CD4-positive, alpha-beta T cell treated with Interleukin-17A for 1 hour (primary cell): Measurements from ENCODE around the gene RNF123.

Experiments used
- DNase-seq: peaks from one replicate; pipeline ENCODE4 v3.0.0-alpha.2; 2020

Gene RNF123

DNA sequence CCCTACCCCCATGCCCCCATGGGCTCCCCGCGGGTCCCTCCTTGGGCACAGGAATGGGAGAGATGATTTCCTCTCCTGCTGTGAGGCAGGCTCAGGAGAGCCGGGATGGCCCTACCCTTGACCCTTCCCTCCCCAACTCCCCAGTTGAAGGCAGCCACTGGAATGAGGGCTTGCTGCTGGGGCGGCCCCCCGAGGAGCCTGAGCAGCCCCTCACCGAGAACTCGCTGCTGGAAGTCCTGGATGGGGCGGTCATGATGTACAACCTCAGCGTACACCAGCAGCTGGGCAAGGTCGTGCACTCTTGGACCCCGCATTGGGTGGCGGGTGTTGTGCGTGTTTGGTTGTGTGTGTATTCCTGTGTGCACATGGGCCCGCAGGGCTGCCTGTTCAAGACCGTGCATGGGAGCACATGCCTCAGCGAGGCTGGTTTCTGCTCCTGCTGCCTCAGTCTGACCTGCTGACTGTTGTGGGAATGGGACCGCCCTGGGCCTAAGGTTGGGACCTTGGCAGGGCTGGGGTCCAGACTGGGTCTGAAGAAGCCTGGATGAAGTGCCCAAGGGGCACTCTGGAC, 16.1 kb downstream of the RNF123 start:
- DNase-seq = no peak

DNA sequence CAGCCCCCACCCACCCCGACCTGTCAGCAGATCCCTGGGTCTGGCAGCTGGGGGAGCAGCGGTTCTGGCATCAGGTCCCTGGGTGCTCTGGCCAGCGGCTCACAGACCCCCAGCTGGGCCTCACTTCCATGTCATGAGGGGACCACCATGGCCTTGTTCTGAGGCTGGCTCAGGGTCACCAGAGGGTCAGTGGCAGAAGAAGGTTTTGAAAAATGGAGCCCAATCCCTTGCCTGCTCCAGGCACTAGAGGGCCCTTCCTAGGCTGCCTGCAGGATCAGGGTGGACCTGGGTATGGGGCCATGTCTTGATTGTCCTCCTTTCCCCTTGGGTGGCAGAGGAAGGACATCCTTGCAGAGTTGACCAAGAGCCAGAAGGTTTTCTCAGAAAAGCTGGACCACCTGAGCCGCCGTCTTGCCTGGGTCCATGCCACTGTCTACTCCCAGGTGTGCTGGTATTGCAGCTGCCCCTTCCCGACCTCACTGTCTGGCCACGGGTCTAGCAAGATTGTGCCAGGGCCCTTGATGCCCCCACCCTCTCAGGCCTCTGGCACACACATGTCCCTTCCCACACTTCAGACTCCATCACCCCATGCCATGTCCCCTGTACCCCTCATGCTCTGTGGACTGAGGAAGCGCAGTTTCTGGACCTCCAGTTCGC, 17.2 kb downstream of the RNF123 start:
- no peak for DNase-seq

DNA sequence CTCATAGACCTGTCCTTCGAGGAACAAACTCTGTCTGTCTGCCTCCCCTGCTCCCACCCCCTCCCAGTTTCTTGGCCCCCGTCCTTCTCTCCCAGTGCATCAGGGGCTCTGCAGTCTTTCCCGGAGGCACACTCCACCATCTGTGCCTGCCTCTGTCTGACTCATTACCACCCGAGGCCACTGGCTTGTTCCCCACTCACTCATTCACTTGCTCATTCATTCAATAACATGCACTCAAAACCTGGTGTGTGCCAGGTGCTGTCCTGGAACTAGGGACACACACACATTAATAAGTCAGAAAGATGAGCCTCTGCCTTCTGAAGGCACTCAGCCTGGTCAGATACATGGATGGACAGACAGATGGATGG, 17.7 kb downstream of the RNF123 start:
- DNase-seq = no peak

DNA sequence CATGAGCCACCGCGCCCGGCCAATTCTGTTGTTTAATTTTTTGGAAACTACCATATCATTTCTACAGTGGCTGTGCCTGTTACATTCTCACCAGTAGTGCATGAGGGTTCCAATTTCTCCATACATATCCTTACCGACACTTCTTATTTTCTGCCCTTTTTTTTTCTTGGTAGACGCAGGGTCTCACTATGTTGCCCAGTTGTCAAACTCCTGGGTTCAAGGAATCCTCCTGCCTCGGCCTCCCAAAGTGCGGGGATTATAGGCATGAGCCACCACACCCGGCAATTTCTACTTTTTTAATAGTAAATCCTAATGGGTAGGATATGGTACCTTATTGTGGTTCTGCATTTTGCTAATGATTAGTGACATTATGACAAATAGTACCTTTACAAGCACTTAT, 20.5 kb downstream of the RNF123 start:
- no peak for DNase-seq

DNA sequence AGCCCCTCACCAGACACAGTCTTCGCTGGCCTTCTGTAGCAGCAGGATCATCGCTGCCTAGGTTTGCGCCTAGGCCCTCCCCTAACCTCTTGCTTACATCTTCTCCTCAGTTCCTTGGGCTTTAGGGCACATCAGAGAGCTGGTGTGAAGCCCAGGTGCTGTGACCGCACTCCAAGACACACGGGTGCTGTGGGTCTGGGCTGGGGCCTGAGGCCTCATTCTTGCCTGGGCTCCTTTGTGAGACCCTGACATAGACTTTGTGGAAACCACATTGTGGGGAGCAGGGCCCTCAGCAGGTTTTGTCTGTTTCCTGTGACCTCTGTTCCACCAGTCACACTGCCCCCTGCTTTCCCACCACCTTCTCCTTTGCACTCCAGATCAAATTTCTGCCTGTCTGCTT, 22.1 kb downstream of the RNF123 start:
- no peak for DNase-seq

DNA sequence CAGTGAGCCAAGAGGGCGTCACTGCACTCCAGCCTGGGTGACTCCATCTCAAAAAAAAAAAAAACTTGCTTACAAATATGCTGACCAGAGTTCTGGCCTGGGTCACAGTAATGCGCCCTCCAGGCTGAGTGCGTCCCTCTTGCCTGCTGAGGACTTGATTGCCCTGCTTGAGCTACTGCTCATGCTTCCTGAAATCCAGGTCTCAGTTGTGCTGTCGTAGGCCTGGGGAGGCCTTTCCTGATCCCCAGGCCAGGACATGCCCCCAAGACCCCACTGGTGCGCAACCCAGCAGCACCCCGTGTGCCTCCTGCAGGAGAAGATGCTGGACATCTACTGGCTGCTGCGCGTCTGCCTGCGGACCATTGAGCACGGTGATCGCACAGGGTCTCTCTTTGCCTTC, 22.8 kb downstream of the RNF123 start:
- DNase-seq = no peak

DNA sequence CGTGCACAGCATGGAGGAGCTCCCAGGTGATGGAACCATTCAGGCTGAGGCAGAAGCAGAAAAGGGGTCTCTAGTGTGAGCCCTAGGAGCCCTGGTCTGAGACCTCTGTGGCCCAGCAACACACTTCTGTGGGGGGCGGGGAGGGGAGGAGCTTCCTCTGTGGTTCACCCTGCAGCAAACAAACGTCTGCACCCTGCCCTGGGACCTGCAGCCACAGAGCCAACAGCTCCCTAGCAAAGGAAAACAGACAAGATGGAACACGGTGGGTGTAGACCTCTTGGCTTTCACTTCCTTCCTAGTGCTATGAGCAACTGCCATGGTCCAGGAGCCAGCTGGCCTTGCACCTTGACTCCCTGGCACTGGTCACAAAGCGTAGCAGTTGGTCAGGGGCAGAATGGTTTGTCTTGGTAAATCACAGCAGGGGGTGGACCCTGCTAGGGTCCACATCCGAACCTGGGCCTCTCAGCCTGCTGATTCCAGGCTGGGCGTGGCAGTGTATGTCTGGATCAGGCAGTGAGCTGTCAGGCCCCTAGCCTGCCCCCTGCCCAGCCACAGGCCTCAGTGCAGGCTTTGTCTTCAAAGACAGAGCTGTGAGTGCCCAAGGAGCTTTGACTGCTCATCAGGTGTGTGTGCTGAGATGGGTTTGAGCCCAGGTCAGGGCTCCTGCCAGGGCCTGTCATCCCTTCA, 23.4 kb downstream of the RNF123 start:
- no peak for DNase-seq

DNA sequence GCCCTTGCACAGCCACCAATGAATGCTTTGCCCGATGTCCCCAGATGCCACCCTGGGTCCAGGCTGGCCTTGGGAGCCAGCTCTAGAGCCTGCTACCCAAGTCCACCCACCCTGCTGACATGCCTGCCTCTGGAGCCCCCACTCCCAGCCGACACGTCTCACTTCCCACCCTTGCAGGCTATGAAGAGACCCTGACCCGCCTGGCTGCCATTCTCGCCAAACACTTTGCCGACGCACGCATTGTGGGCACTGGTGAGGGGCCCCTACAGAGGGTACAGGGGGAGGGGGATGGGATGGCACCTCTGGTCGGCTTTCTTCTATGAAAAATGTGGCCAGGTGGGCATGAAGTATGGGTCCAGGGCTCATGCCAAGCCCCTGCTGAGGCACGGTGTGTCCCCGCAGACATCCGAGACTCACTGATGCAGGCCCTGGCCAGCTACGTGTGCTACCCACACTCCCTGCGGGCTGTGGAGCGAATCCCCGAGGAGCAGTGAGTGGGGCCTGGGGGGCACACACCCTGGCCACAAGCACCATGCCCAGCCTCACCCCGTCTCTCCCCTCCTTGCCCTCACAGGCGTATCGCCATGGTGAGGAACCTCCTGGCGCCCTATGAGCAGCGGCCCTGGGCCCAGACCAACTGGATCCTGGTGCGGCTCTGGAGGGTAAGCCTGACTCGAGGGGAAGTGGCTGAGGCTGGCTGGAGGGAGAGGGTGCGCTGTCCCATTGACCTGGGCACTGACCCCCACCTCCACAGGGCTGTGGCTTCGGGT, 24.2 kb downstream of the RNF123 start:
- DNase-seq = no peak

DNA sequence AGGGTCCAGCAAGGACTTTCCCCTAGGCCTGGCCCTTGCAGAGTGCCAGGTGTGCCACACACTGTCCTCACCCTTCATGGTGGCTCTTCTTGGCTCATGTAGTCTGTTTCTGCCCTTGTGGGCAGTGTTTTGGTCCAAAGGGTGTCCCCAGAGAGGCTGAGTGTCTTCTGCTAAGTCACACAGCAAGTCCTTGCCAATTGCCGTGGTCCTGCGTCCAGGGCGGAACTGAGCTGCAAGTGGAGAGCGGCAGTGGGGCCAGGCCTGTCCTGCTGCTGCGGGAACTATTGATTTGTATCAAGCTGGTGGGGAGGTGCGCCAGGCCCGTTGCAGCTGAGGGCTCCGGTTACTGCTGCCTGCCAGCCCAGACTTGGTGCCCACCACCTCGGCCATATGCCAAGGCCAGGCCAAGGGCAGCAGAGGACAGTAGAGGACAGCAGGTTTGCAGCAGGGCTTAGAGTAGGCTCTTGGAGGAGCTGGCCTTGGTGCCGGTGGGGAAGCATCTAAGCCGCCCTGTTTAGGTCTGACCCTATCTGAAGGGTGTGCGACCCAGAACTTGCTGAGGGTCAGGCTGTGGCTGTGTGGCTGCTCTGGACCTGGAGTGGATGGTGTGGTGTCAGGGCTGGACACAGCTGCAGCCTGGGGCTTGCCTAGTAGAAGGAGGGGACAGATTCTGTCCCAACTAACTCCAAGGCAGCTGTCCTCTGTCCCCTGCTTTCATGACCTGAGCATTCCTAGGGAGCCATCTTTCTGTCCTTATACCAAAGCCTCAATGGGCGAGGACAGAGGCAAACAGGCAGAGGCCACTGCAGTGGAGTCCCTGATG, 25.6 kb downstream of the RNF123 start:
- no peak for DNase-seq

DNA sequence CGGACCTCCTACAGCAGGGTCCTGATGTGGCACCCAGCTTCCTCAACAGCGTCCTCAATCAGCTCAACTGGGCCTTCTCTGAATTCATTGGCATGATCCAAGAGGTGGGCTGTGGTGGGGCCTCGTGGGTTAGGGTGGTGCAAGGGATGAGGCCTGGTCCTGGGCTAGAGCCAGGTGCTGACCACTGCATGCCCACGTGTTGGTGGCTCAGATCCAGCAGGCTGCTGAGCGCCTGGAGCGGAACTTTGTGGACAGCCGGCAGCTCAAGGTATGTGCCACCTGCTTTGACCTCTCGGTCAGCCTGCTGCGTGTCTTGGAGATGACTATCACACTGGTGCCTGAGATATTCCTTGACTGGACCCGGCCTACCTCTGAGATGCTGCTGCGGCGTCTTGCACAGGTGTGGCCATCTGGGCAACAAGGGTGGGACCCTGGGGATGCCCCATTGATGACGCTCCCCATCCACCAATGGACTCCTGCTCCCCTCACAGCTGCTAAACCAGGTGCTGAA, 26.3 kb downstream of the RNF123 start:
- no peak for DNase-seq

DNA sequence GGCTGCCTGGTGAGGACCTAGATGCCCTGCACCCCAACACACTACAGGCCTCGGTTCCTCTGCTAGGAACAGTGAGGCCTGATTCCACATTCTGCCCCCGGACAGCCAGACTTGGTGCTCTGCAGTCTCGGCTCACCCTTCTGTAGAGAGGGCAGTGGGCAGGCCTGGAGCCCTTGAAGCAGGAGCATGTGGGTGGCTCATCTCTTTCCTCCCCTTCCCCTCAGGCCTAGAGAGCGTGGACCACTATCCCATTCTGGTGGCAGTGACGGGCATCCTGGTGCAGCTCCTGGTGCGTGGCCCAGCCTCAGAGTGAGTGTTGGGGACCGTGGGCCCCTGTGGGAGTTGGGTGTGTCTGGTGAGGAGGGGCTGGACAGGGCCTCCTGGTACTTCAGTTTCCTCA, 26.8 kb downstream of the RNF123 start:
- DNase-seq = no peak

DNA sequence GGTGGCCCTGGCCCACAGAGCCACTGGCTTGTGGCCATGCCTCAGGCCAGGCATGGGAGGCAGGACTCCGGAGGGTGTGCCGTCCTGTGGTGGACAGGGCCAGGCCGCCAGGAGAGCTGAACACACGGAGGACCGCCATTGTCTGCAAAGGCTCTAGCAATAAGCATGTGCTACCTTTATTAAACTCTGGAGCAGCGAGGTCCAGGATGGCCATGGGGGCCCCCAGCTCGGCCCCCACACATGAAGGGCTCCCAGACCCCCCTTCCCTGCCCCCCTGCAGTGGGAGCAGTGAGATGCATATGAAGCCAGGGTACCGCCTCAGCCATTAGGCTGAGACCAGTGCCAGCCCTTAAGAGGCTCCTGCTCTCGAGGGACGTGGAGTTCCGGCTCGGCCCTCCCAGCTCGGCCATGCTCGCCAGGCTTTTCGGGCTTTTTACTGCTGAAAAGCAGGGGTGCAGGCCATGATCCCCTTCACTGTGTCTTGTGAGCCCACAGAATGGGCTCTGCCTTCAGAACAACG, 27.4 kb downstream of the RNF123 start:
- DNase-seq = no peak

DNA sequence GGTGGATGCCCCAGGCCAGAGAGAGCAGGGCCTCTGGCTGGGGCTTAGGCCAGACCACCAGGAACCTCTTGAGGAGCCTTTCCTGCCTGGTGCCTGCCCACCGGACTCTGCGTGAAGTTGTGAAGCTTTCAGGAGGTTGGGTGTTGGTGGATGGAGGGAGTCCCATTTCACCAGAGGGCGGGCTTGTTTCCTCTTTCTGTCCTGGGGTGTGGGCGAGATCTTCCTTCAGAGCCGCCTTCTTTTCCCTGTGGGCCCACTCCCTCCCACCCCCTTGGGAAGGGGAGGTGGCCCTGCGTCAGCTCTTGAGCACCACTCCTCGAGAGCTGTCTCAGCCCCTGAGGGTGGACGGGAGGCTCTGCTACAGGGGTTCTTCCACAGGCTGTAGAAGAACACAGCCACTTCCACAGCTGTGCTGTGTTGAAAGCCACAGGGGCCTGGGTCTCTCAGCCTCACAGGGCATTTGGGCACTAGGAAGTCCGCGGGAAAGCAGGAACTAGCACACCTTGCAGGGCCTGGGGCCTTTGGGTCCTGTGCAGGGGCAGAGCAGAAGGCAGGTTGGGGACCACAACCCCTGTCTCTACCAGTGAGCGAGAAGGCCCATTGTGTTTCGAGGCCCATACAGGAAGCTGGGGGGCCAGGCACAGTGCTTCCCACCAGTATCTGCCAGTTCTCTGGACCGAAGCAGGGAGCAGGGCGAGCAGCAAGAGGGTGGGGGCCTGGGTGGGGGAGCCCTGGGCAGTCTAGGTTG, 28.0 kb downstream of the RNF123 start:
- no peak for DNase-seq

DNA sequence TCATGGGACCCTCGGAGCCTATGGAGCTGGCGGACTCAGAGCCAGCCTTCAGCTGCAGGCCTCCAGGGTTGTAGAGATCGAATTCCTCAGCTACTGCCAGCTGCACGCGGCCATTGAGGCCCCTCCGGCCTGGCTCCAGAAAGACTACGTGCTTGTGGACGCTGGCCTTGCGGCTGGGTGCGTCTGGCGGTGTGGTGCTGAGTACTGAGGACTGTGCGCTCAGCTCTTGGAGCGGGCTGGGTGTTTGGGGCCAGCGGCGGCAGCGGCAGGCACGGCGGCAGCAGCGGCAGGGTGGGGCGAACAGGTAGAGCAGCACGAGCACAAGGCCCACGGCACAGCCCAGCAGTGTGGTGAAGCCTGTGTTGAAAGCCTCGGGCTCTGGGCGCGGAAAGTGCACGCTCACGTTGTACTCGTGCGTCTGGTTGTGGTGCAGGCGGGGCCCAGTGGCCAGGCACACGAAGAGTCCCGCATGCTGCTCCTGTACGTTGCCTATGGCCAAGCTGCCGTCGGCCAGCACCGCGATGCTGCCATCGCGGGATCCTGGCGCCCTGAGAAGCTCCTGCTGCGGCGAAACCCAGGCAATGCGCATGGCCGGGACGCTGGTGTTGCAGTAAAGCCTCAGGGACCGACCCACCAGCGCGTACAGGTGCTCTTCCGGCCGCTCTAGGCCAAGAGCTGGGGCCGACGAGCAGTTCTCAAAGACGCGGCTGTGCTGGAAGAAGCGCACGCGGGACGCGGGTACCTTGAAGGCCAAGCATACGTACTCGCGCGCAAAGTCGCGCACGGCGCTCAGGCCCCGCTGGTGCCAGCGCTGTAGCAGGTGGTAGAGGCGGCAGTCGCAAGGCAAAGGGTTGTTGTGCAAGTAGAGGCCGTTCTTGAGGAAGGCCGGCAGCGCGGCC, 28.9 kb downstream of the RNF123 start:
- no peak for DNase-seq

DNA sequence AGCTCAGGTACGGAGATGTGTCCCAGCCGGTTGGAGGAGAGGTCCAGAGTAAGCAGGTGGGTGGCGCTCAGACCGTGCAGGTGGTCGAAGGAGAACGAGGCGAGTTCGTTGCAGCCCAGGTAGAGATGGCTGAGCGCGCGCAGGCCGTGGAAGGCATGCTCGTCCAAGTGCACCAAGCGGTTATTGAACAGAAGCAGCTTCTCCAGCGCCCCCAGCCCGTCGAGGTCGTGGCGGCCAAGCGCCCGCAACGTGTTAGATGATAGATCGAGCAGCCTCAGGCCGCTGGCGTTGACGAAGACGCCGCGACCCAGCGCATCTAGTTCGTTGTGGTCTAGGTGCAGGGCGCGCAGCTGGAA, 29.5 kb downstream of the RNF123 start:
- DNase-seq = no peak

DNA sequence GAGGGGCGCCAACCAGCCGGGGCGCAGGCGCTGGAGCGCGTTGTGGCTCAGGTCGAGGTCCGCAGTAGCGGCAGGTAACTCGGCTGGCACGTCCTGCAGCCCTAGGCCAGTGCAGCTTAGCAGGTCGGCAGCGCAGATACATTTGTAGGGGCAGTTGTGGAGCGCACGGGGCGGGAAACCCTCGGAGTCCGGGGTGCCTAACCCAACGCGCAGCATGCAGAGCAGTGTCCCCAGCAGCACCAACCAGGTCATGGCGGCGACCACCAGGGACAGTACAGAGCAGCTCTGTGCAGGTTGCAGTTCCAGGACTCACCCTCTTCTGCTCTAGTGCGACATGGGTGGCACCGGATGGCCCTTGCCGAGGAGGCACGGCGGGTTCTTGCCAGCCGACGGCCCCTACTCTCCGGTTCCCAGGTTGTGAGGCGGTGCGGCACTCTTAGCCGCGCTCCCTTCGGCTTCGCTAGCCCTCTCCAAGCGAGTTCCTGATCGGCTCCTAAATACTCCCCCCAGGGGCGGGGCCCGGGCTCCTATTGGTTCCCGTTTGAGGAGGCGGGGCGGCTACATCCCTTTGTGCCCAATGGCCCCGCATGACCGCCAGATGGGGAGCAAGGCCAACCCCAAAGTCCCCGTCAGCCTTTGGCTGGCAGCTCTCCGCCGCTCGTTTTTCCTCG, 30.0 kb downstream of the RNF123 start, which contains the start of gene AMIGO3:
AMIGO3 (minus strand) TSS at position 471 of the 671 bp plus-strand sequence; CDS start at position 252, 219 bp downstream.
- DNase-seq = peak; percentile 92

DNA sequence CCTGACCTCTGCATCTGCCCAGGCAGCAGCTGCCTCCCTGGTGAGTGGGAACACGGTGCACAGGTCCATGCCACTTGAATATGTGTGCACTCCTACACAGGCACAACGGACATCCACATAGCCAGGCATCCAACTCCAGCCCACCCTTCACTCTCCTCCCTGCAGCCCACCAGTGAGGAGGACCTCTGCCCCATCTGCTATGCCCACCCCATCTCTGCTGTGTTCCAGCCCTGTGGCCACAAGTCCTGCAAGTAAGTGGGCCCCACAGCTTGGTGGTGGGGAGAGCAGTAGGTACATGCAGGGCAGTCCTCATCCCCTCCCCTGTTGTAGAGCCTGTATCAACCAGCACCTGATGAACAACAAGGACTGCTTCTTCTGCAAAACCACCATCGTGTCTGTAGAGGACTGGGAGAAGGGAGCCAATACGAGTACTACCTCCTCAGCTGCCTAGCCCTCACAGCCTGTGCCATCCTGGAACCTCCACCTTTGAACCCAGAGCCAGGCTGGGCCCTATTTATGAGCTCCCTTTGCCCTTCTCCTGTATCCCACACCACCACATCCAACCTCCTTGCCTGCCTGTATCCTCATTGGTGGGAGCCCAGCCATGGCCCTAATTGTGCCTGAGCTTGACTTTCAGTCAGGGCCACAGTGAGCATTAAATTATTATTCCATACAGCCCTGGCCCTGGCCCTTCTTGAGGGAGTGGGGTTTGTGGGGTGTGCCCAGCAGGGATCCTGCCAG, 31.7 kb downstream of the RNF123 start:
- DNase-seq = no peak

DNA sequence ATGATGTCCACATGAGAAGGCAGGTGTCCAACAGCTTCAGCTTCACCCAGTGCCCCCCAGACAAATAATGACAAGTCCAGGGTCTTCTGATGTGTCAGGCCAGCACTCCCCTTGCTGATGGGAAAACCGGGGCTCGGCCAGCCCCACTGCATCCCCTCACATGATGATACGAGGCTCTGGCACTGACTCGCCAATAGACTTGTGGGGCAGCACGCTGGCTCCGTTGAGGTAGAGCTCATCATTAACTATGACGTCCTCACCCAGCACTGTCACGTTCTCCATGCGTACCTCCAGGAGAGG, 32.2 kb downstream of the RNF123 start:
- no peak for DNase-seq
